H1 (cell line): ENCODE results near the gene MYO15B. TPM values are rescaled to one million over a fixed set of nuclear protein-coding genes. Genes with fewer than 3 reads are reported as not detected.

ENCODE experiments used
- CTCF ChIA-PET: fragments of 300-600 bp; sonication (Branson Sonifier 250); formaldehyde crosslinking; loops from one replicate; lab custom pipeline; 2021; ENCODE audit not compliant: partially characterized antibody; lab: Charles Lee
- POLR2A ChIA-PET: fragments of 300-600 bp; sonication (Branson Sonifier 250); formaldehyde crosslinking; loops from one replicate; lab custom pipeline; 2021; ENCODE audit warnings: inconsistent platforms; ENCODE audit not compliant: partially characterized antibody; lab: Charles Lee
- DNase-seq, 2 experiments: peaks; one replicate each; pipeline versions ENCODE4 v3.0.0 to v3.0.0-alpha.2; 2010 to 2022; ENCODE audit warnings: low spot score in 2 of 2, low read depth in 1 of 2, mixed read lengths in 1 of 2
- FAIRE-seq: peaks from 2 replicates; lab custom pipeline; 2011; peaks lifted over from hg19 to GRCh38; lab: Jason Lieb, UNC
- H2AFZ ChIP-seq: 2 replicates; pipeline ENCODE4 v1.8.1; 2012; ENCODE audit warnings: low read length, inconsistent platforms
- H2AK5ac ChIP-seq: 2 replicates; pipeline ENCODE4 v1.6.1; 2013; ENCODE audit warnings: low read depth, low read length
- H2BK120ac ChIP-seq: replicated peaks from 2 replicates; pipeline ENCODE3; 2013; ENCODE audit warnings: low read depth, low read length, inconsistent platforms
- H2BK12ac ChIP-seq: 2 replicates; pipeline ENCODE4 v1.6.1; 2013; ENCODE audit warnings: low read depth, low read length
- H2BK15ac ChIP-seq: 2 replicates; pipeline ENCODE4 v1.6.1; 2013; ENCODE audit warnings: low read length
- H2BK20ac ChIP-seq: 2 replicates; pipeline ENCODE4 v1.6.1; 2013; ENCODE audit warnings: low read length
- H2BK5ac ChIP-seq: 2 replicates; pipeline ENCODE4 v1.6.1; 2013; ENCODE audit warnings: low read depth, low read length
- H3K14ac ChIP-seq: 2 replicates; pipeline ENCODE4 v1.6.1; 2013; ENCODE audit warnings: inconsistent platforms; ENCODE audit not compliant: insufficient read length
- H3K18ac ChIP-seq: 2 replicates; pipeline ENCODE4 v1.6.1; 2013; ENCODE audit warnings: low read length; ENCODE audit errors: extremely low read depth
- H3K23ac ChIP-seq: 2 replicates; pipeline ENCODE4 v1.6.1; 2013; ENCODE audit warnings: inconsistent platforms; ENCODE audit not compliant: insufficient read length
- H3K23me2 ChIP-seq: 2 replicates; pipeline ENCODE4 v1.6.1; 2013; ENCODE audit warnings: low read depth, low read length
- H3K27ac ChIP-seq: 2 replicates; pipeline ENCODE4 v1.6.1; 2011; ENCODE audit warnings: low read depth, low read length, inconsistent platforms
- H3K27me3 ChIP-seq, 4 experiments: replicated peaks in 1 of 4; 1 replicate in 1 of 4; 2 replicates in 3 of 4; pipeline versions ENCODE4 v1.6.1 to v1.8.1; 2011 to 2013; ENCODE audit warnings: low read length in 3 of 4, mild to moderate bottlenecking in 3 of 4, inconsistent platforms in 2 of 4, mixed read lengths in 2 of 4, moderate library complexity in 1 of 4; ENCODE audit not compliant: control insufficient read depth in 3 of 4, insufficient read depth in 3 of 4; ENCODE audit errors: extremely low read depth in 1 of 4
- H3K36me3 ChIP-seq, 4 experiments: 2 replicates each; pipeline versions ENCODE4 v1.6.1 to v1.8.1; 2011 to 2013; ENCODE audit warnings: mild to moderate bottlenecking in 4 of 4, low read length in 3 of 4, moderate library complexity in 2 of 4, control low read depth in 1 of 4, inconsistent platforms in 1 of 4; ENCODE audit not compliant: insufficient read depth in 4 of 4, control insufficient read depth in 2 of 4
- H3K4ac ChIP-seq: replicated peaks from 2 replicates; pipeline ENCODE3; 2013; ENCODE audit warnings: low read length, low read depth, mixed read lengths, inconsistent platforms; ENCODE audit not compliant: insufficient read length
- H3K4me1 ChIP-seq, 4 experiments: replicated peaks in 1 of 4; 1 replicate in 1 of 4; 2 replicates in 3 of 4; pipeline versions ENCODE4 v1.6.1 to v1.8.1; 2011 to 2013; ENCODE audit warnings: low read length in 3 of 4, inconsistent platforms in 2 of 4, mixed read lengths in 1 of 4; ENCODE audit not compliant: insufficient read depth in 4 of 4, control insufficient read depth in 3 of 4
- H3K4me2 ChIP-seq, 2 experiments: 2 replicates each; pipeline versions ENCODE4 v1.6.1 to v1.8.1; 2011 to 2013; ENCODE audit warnings: low read depth in 2 of 2, low read length in 2 of 2, control low read depth in 1 of 2, inconsistent platforms in 1 of 2, mild to moderate bottlenecking in 1 of 2; ENCODE audit not compliant: insufficient read depth in 1 of 2
- H3K4me3 ChIP-seq, 4 experiments: fragments of 200-600, 300-600 bp in 1 of 4; sonication (generic), shearing (Covaris generic), sonication (Bioruptor Twin) in 1 of 4; 2 replicates each; pipeline versions ENCODE4 v1.5.1 to v1.8.1; 2011 to 2016; ENCODE audit warnings: low read length in 4 of 4, low read depth in 3 of 4, control low read depth in 2 of 4, inconsistent platforms in 2 of 4, mild to moderate bottlenecking in 2 of 4, mixed read lengths in 1 of 4, moderate library complexity in 1 of 4; ENCODE audit not compliant: insufficient read depth in 2 of 4; ENCODE audit errors: extremely low read depth in 1 of 4
- H3K56ac ChIP-seq: replicated peaks from 2 replicates; pipeline ENCODE3; 2013; ENCODE audit warnings: low read depth, mild to moderate bottlenecking, mixed read lengths, low read length, inconsistent platforms; ENCODE audit not compliant: insufficient read length
- H3K79me1 ChIP-seq: 2 replicates; pipeline ENCODE4 v1.6.1; 2013; ENCODE audit warnings: low read depth, low read length, control low read depth
- H3K79me2 ChIP-seq, 2 experiments: 2 replicates each; pipeline versions ENCODE4 v1.6.1 to v1.8.1; 2012 to 2013; ENCODE audit warnings: low read length in 2 of 2, mild to moderate bottlenecking in 2 of 2, inconsistent platforms in 1 of 2; ENCODE audit not compliant: insufficient read depth in 2 of 2, control insufficient read depth in 1 of 2
- H3K9ac ChIP-seq, 4 experiments: replicated peaks in 1 of 4; 1 replicate in 1 of 4; 2 replicates in 3 of 4; pipeline versions ENCODE4 v1.6.1 to v1.8.1; 2011 to 2013; ENCODE audit warnings: low read depth in 3 of 4, low read length in 3 of 4, control low read depth in 2 of 4, mild to moderate bottlenecking in 2 of 4, moderate library complexity in 2 of 4, inconsistent platforms in 1 of 4; ENCODE audit errors: extremely low read depth in 1 of 4
- H3K9me3 ChIP-seq, 2 experiments: 2 replicates each; pipeline versions ENCODE4 v1.6.1 to v1.8.1; 2012 to 2013; ENCODE audit warnings: mild to moderate bottlenecking in 2 of 2, moderate library complexity in 2 of 2, control low read depth in 1 of 2, inconsistent platforms in 1 of 2, low read depth in 1 of 2, low read length in 1 of 2, mixed read lengths in 1 of 2; ENCODE audit not compliant: insufficient read depth in 2 of 2
- H4K20me1 ChIP-seq, 2 experiments: replicated peaks in 1 of 2; 2 replicates each; pipeline versions ENCODE3 to v1.8.1; 2011 to 2013; ENCODE audit warnings: inconsistent platforms in 2 of 2, low read length in 2 of 2, mild to moderate bottlenecking in 1 of 2; ENCODE audit not compliant: insufficient read depth in 2 of 2, control insufficient read depth in 1 of 2
- H4K5ac ChIP-seq: 2 replicates; pipeline ENCODE4 v1.6.1; 2013; ENCODE audit warnings: low read length, low read depth, mixed read lengths, inconsistent platforms; ENCODE audit not compliant: insufficient read length
- H4K8ac ChIP-seq: 2 replicates; pipeline ENCODE4 v1.8.0; 2013; ENCODE audit warnings: mild to moderate bottlenecking, moderate library complexity, low read length, inconsistent platforms; ENCODE audit not compliant: insufficient read depth; ENCODE audit errors: extremely low read depth
- H4K91ac ChIP-seq: replicated peaks from 2 replicates; pipeline ENCODE3; 2013; ENCODE audit warnings: low read length, mixed read lengths, inconsistent platforms; ENCODE audit not compliant: insufficient read length
- CBX5 ChIP-seq: fragments of 300-800, 300-1000 bp; sonication (generic); IDR thresholded peaks from 2 replicates; pipeline ENCODE4 v1.7.1; 2016; ENCODE audit warnings: antibody characterized with exemption, low read length, low read depth
- CREB1 ChIP-seq: IDR thresholded peaks from 2 replicates; pipeline ENCODE4 v1.6.1; 2012; ENCODE audit warnings: inconsistent platforms
- CTBP2 ChIP-seq: IDR thresholded peaks from 2 replicates; pipeline ENCODE4 v1.7.0; 2011; ENCODE audit warnings: borderline replicate concordance, mild to moderate bottlenecking, moderate library complexity, mixed read lengths, low read length; ENCODE audit not compliant: insufficient read depth, insufficient read length
- CTCF ChIP-seq, 3 experiments: IDR thresholded peaks; 1 replicate in 2 of 3; 2 replicates in 1 of 3; pipeline versions ENCODE4 v1.5.1 to v1.6.1; 2011; ENCODE audit warnings: low read length in 3 of 3, mild to moderate bottlenecking in 3 of 3, inconsistent platforms in 2 of 3, low read depth in 1 of 3, moderate library complexity in 1 of 3; ENCODE audit not compliant: insufficient read depth in 1 of 3; ENCODE audit errors: control extremely low read depth in 1 of 3
- EGR1 ChIP-seq: IDR thresholded peaks from 2 replicates; pipeline ENCODE4 v1.6.1; 2011; ENCODE audit warnings: low read depth, low read length, borderline replicate concordance
- JUN ChIP-seq: IDR thresholded peaks from 2 replicates; pipeline ENCODE4 v1.6.1; 2011; ENCODE audit warnings: low read depth, mild to moderate bottlenecking, improper control_type of control experiment, low read length
- KDM1A ChIP-seq: fragments of 200-600, 300-600 bp; sonication (generic); IDR thresholded peaks from 2 replicates; pipeline ENCODE4 v1.7.1; 2016; ENCODE audit warnings: mild to moderate bottlenecking, low read length, borderline replicate concordance
- POLR2A ChIP-seq, 2 experiments: IDR thresholded peaks; 1 replicate in 1 of 2; 2 replicates in 1 of 2; pipeline ENCODE4 v1.6.1; 2011; ENCODE audit warnings: low read depth in 2 of 2, low read length in 2 of 2, mild to moderate bottlenecking in 2 of 2; ENCODE audit errors: control extremely low read depth in 1 of 2
- SAP30 ChIP-seq: fragments of 300-600 bp; sonication (generic); IDR thresholded peaks from 2 replicates; pipeline ENCODE4 v1.7.1; 2012; ENCODE audit warnings: low read length, moderate library complexity, mild to moderate bottlenecking, inconsistent platforms; ENCODE audit not compliant: insufficient read depth, insufficient replicate concordance
- ZNF274 ChIP-seq: IDR thresholded peaks from 2 replicates; pipeline ENCODE4 v1.7.0; 2012; ENCODE audit warnings: low read length, borderline replicate concordance; ENCODE audit errors: extremely low read depth
- WGBS, 2 experiments: shearing (Covaris generic) in 1 of 2; methylation state at CpG; one replicate each; pipeline versions ENCODE4 v1.1.6 to v1.1.7; 2013 to 2015; ENCODE audit warnings: low lambda C conversion rate in 2 of 2, mixed read lengths in 2 of 2, inconsistent platforms in 1 of 2, low coverage in 1 of 2, missing lambda C conversion rate in 1 of 2; ENCODE audit not compliant: insufficient replicate concordance in 2 of 2, insufficient coverage in 1 of 2, insufficient read length in 1 of 2; ENCODE audit errors: extremely low coverage in 1 of 2, missing lambda C conversion rate in 1 of 2; 5-methylcytosine and 5-hydroxymethylcytosine counted together
- polyA plus RNA-seq, 7 experiments: library from polyadenylated mRNA; depleted of rRNA in 3 of 7; stranded (reverse) in 5 of 7; unstranded in 2 of 7; fragments of >200 nt in 5 of 7; fragments of 200-250 nt in 2 of 7; gene quantifications; 1 replicate in 5 of 7; 2 replicates in 1 of 7; 4 replicates in 1 of 7; pipeline versions ENCODE4 v1.2.1 to v1.2.3, GENCODE V29; 2011 to 2013; ENCODE audit warnings: missing spikeins in 2 of 7, mixed read lengths in 2 of 7
- total RNA-seq: library from RNA; stranded (reverse); fragmentation: NEBNext Ultra II Directional; extraction: Animal tissue kit (Norgen Biotek cat#: 25700); gene quantifications from 2 replicates; pipeline ENCODE4 v1.2.1, GENCODE V29; 2021

The MYO15B gene
- total and polyA plus RNA-seq, 2 of the 8 experiments (the other 6 are each of a cell fraction or from before 2014, with no cell fraction given) = 7.1 to 11.2 TPM

- H2BK120ac ChIP-seq = no peak overlapping the region
- 0 out of 2 replicates have a peak overlapping the region, but pooled peaks have one; percentile 54 for H2BK5ac ChIP-seq
- no peak overlapping the region for H3K18ac ChIP-seq
- H2AK5ac ChIP-seq = no peak overlapping the region
- ChIA-PET POLR2A (interaction anchor here (0.9 to 1.5 kb wide), 4 partner anchors 9 to 111 kb away, joined by 3 to 7 read pairs (median 4); no protein-coding TSS in a partner anchor), CTCF (interaction anchor here (1.1 to 59.2 kb wide), 4 partner anchors 3 to 118 kb away, joined by 3 to 2200 read pairs (median 1256); partner anchors contain the start of genes GALK1, RECQL5, SAP30BP and SMIM5)
- H3K27ac ChIP-seq = 0 out of 2 replicates have a peak overlapping the region, but pooled peaks have one; percentile 30
- H2AFZ ChIP-seq = no peak overlapping the region
- DNase-seq = no peak
- no peak overlapping the region for H4K8ac ChIP-seq
- H2BK12ac ChIP-seq = no peak overlapping the region
- no peak overlapping the region for H3K56ac ChIP-seq
- H2BK15ac ChIP-seq = 0 out of 2 replicates have a peak overlapping the region, but pooled peaks have one; percentile 61
- H4K20me1 ChIP-seq = no peaks in the 10 kb centered on the region
- no peaks in the 10 kb centered on the region for H3K9me3 ChIP-seq
- H3K79me1 ChIP-seq = no peaks in the 10 kb centered on the region; the same call in 1 of the 2 replicates
- H3K23ac ChIP-seq = no peak overlapping the region
- H3K4ac ChIP-seq = no peak overlapping the region
- H4K91ac ChIP-seq = no peak overlapping the region
- H3K14ac ChIP-seq = no peak overlapping the region
- H3K4me3 ChIP-seq = no peak overlapping the region
- H3K9ac ChIP-seq = peak overlapping the region in 1 of 4 experiments; percentile 8; a peak in 2 of 7 replicates
- no peaks in the 10 kb centered on the region for H3K27me3 ChIP-seq
- peaks cover 5 to 16% (median 10%) of the 10 kb centered on the region in 4 experiments for H3K4me1 ChIP-seq
- no peak overlapping the region for H2BK20ac ChIP-seq
- WGBS, 2 experiments = 96% methylated on average over 6 of the region's 6 CpGs; no CpG with 5 or more reads in 1 of the 2 experiments
- H3K36me3 ChIP-seq = peaks cover 6 to 22% (median 10%) of the 10 kb centered on the region in 4 experiments; a peak in 7 of 8 replicates
- H4K5ac ChIP-seq = no peak overlapping the region
- FAIRE-seq = no peak
- H3K4me2 ChIP-seq = no peak overlapping the region
- no peaks in the 10 kb centered on the region; a peak in 1 of 4 replicates for H3K79me2 ChIP-seq
- H3K23me2 ChIP-seq = no peaks in the 10 kb centered on the region
- no peak for TF ChIP-seq EGR1
- no peak for TF ChIP-seq CTBP2
- TF ChIP-seq SAP30 = no peak
- no peak for TF ChIP-seq KDM1A
- no peak for TF ChIP-seq JUN
- no peak for TF ChIP-seq CREB1
- no peak for TF ChIP-seq CTCF (IDR thresholded peaks at IDR 0.05; ENCODE audit: control extremely low read depth in 1 of 3, insufficient read depth in 1 of 3, low read depth in 1 of 3, low read length in 3 of 3)
- TF ChIP-seq ZNF274 = no peak
- TF ChIP-seq POLR2A (IDR thresholded peaks at IDR 0.05; ENCODE audit: control extremely low read depth in 1 of 2, low read depth in 2 of 2, low read length in 2 of 2) = no peak
- TF ChIP-seq CBX5 = no peak
Observed at GRCh38 chr17:75646638-75646992, 59.0 kb downstream of the MYO15B start.
